Liver (tissue), 3 donors: ENCODE results near the gene ACAN.
A peak's percentile ranks its signal among the peaks of the same experiment; 100 is the strongest.

Source experiments
- EGR1 ChIP-seq, 2 donors: IDR thresholded peaks; 2 replicates each; pipeline ENCODE4 v1.6.1; 2016 to 2018; ENCODE audit warnings: antibody characterized with exemption in 2 of 2, low read depth in 2 of 2
- FOXA1 ChIP-seq: IDR thresholded peaks from 2 replicates; pipeline ENCODE4 v1.6.1; 2016; ENCODE audit warnings: antibody characterized with exemption
- JUND ChIP-seq, 2 donors: IDR thresholded peaks; 2 replicates each; pipeline ENCODE4 v1.6.1; 2016; ENCODE audit warnings: antibody characterized with exemption in 2 of 2
- RAD21 ChIP-seq, 2 donors: IDR thresholded peaks; 2 replicates each; pipeline ENCODE4 v1.6.1; 2016; ENCODE audit warnings: antibody characterized with exemption in 2 of 2, mild to moderate bottlenecking in 2 of 2
- RXRA ChIP-seq, 2 donors: IDR thresholded peaks; 2 replicates each; pipeline ENCODE4 v1.6.1; 2017 to 2018; ENCODE audit warnings: antibody characterized with exemption in 2 of 2, mild to moderate bottlenecking in 1 of 2
- TAF1 ChIP-seq: conservative IDR thresholded peaks from 2 replicates; pipeline ENCODE4 v1.6.1; 2016; ENCODE audit warnings: antibody characterized with exemption, mild to moderate bottlenecking
- TF ChIP-seq, protein P1 (sequence below): IDR thresholded peaks from 2 replicates; pipeline ENCODE4 v1.6.1; 2016; ENCODE audit warnings: antibody characterized with exemption, mild to moderate bottlenecking
- TF ChIP-seq, protein P2 (sequence below): fragments of 150-350 bp; IDR thresholded peaks from 2 replicates; pipeline ENCODE4 v1.5.1; 2017; ENCODE audit warnings: improper control_type of control experiment, low read depth, low read length; ENCODE audit not compliant: missing input control
- TF ChIP-seq, protein P3 (sequence below): IDR thresholded peaks from 2 replicates; pipeline ENCODE4 v1.6.1; 2016; ENCODE audit warnings: antibody characterized with exemption
- TF ChIP-seq, protein P4 (sequence below): IDR thresholded peaks from 2 replicates; pipeline ENCODE4 v1.6.1; 2016; ENCODE audit warnings: antibody characterized with exemption
- donor health status: healthy.
- donor health status: healthy.

DNA sequence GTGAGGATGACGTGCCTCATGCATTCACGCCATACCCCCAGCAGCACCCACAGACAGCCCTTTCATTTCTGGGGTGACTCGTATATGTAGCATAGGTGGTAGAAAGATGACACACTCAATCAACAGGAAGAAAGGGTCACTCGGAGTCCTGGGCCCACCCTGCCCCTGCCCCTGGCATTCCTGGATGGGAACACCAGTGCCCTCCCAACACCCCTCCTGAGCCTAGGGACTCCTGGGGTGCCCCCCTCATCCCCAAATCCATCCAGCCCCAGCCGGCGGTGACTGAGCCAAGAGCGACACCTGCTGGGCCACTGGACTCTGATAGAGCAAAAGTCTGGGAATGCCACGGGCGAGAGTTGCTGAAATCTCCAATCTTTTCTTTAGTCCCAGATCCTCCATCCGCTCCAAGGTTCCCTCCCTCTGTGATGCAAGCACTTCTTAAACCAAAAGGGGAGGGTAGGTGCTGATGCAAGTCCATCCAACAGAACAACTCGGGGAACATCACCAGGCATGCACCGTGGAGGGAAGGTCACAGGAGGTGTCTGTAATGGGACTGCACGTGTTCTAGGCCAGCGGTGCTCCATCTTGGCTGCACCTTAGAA, 31.1 kb downstream of the ACAN start:
- TF ChIP-seq, protein P1, sequence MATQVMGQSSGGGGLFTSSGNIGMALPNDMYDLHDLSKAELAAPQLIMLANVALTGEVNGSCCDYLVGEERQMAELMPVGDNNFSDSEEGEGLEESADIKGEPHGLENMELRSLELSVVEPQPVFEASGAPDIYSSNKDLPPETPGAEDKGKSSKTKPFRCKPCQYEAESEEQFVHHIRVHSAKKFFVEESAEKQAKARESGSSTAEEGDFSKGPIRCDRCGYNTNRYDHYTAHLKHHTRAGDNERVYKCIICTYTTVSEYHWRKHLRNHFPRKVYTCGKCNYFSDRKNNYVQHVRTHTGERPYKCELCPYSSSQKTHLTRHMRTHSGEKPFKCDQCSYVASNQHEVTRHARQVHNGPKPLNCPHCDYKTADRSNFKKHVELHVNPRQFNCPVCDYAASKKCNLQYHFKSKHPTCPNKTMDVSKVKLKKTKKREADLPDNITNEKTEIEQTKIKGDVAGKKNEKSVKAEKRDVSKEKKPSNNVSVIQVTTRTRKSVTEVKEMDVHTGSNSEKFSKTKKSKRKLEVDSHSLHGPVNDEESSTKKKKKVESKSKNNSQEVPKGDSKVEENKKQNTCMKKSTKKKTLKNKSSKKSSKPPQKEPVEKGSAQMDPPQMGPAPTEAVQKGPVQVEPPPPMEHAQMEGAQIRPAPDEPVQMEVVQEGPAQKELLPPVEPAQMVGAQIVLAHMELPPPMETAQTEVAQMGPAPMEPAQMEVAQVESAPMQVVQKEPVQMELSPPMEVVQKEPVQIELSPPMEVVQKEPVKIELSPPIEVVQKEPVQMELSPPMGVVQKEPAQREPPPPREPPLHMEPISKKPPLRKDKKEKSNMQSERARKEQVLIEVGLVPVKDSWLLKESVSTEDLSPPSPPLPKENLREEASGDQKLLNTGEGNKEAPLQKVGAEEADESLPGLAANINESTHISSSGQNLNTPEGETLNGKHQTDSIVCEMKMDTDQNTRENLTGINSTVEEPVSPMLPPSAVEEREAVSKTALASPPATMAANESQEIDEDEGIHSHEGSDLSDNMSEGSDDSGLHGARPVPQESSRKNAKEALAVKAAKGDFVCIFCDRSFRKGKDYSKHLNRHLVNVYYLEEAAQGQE: no peak
- TF ChIP-seq, protein P2, sequence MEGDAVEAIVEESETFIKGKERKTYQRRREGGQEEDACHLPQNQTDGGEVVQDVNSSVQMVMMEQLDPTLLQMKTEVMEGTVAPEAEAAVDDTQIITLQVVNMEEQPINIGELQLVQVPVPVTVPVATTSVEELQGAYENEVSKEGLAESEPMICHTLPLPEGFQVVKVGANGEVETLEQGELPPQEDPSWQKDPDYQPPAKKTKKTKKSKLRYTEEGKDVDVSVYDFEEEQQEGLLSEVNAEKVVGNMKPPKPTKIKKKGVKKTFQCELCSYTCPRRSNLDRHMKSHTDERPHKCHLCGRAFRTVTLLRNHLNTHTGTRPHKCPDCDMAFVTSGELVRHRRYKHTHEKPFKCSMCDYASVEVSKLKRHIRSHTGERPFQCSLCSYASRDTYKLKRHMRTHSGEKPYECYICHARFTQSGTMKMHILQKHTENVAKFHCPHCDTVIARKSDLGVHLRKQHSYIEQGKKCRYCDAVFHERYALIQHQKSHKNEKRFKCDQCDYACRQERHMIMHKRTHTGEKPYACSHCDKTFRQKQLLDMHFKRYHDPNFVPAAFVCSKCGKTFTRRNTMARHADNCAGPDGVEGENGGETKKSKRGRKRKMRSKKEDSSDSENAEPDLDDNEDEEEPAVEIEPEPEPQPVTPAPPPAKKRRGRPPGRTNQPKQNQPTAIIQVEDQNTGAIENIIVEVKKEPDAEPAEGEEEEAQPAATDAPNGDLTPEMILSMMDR: peak; percentile 40
- TF ChIP-seq, protein P3, sequence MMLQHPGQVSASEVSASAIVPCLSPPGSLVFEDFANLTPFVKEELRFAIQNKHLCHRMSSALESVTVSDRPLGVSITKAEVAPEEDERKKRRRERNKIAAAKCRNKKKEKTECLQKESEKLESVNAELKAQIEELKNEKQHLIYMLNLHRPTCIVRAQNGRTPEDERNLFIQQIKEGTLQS: no peak
- TF ChIP-seq RAD21 (IDR thresholded peaks at IDR 0.05): peak; percentile 65 to 79
- TF ChIP-seq, protein P4, sequence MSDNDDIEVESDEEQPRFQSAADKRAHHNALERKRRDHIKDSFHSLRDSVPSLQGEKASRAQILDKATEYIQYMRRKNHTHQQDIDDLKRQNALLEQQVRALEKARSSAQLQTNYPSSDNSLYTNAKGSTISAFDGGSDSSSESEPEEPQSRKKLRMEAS: no peak
- TF ChIP-seq TAF1: no peak
- no peak for TF ChIP-seq FOXA1
- no peak for TF ChIP-seq EGR1 (IDR thresholded peaks at IDR 0.05; ENCODE audit: low read depth in 2 of 2)
- TF ChIP-seq RXRA (IDR thresholded peaks at IDR 0.05): no peak
- TF ChIP-seq JUND (IDR thresholded peaks at IDR 0.05): no peak
